ENCODE data around the gene RGL1. TPM values are rescaled to one million over a fixed set of nuclear protein-coding genes. Genes with fewer than 3 reads are reported as not detected.
"Not testable (repeated sequence)": the region's sequence is repeated elsewhere in the genome, so short reads cannot be mapped to it uniquely, and the experiment has no call there.

Gene RGL1
- total RNA-seq, 1 donor from 2014 or later, result 23.1 TPM

DNA sequence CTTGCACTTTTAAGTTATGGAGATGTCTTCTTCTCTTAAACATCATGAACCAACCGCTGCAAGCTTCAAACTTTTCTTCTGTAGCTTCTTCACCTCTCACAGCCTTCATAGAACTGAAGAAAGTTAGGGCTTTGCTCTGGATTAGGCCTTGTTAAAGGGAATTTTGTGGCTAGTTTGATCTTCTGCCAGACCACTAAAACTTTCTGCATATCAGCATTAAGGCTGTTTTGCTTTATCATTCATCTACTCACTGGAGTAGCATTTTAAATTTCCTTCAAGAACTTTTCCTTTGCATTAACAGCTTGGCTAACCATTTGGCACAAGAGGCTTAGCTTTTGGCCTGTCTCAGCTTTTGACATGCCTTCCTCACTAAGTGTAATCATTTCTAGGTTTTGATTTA, 43.0 kb upstream of the RGL1 start:
- no peaks in the 10 kb centered on the region for H3K4me1 ChIP-seq
- no peaks in the 10 kb centered on the region for H3K27me3 ChIP-seq
- no peak overlapping the region for H3K27ac ChIP-seq
- intact Hi-C loops (cut with DNase I), result no loop called here
- H3K9me3 ChIP-seq, result peaks cover 0 to 7% of the 10 kb centered on the region in 2 donors
- no peak overlapping the region for H3K4me3 ChIP-seq
- DNase-seq (ENCODE audit: low spot score in 2 of 2), result no peak
- TF ChIP-seq, protein P1, sequence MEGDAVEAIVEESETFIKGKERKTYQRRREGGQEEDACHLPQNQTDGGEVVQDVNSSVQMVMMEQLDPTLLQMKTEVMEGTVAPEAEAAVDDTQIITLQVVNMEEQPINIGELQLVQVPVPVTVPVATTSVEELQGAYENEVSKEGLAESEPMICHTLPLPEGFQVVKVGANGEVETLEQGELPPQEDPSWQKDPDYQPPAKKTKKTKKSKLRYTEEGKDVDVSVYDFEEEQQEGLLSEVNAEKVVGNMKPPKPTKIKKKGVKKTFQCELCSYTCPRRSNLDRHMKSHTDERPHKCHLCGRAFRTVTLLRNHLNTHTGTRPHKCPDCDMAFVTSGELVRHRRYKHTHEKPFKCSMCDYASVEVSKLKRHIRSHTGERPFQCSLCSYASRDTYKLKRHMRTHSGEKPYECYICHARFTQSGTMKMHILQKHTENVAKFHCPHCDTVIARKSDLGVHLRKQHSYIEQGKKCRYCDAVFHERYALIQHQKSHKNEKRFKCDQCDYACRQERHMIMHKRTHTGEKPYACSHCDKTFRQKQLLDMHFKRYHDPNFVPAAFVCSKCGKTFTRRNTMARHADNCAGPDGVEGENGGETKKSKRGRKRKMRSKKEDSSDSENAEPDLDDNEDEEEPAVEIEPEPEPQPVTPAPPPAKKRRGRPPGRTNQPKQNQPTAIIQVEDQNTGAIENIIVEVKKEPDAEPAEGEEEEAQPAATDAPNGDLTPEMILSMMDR (IDR thresholded peaks at IDR 0.05), result no peak
- no peaks in the 10 kb centered on the region for H3K36me3 ChIP-seq

DNA sequence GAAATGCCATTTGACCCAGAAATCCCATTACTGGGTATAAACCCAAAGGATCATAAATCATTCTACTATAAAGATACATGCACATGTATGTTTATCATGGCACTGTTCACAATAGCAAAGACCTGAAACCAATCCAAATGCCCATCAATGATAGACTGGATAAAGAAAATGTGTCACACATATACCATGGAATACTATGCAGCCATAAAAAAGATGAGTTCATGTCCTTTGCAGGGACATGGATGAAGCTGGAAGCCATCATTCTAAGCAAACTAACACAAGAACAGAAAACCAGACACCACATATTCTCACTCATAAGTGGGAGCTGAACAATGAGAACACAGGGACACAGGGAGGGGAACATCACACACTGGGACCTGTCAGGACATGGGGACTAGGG, 42.1 kb upstream of the RGL1 start:
- DNase-seq (ENCODE audit: low spot score in 2 of 2); H3K9me3 ChIP-seq; intact Hi-C loops (cut with DNase I); H3K4me3 ChIP-seq; H3K36me3 ChIP-seq; H3K27ac ChIP-seq; H3K27me3 ChIP-seq; H3K4me1 ChIP-seq: not testable (repeated sequence)

DNA sequence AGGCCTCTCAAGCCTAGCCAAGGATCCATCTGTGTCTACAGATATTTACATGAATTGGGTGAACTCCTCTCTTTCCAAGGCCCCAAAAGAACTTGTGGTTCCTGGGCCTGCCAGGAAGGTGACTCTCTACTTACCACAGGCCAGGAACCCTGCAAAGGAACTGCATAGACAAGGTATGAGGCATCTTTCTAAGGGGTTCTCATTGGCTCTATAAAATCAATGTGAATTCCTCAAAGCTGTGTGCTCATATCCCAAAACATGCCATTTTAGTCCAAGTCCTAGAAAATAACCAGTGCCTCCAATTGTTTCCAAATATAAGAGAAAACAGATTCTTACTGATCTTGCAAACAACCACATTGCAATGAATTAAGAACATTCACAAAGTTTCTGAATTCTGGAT, 39.9 kb upstream of the RGL1 start:
- intact Hi-C loops (cut with DNase I), result no loop called here
- H3K9me3 ChIP-seq, result peaks cover 0 to 7% of the 10 kb centered on the region in 2 donors
- DNase-seq (ENCODE audit: low spot score in 2 of 2), result no peak
- TF ChIP-seq, protein P1 (IDR thresholded peaks at IDR 0.05), result no peak
- H3K4me1 ChIP-seq, result no peaks in the 10 kb centered on the region
- no peak overlapping the region for H3K4me3 ChIP-seq
- no peaks in the 10 kb centered on the region for H3K27me3 ChIP-seq
- no peak overlapping the region for H3K27ac ChIP-seq
- no peaks in the 10 kb centered on the region for H3K36me3 ChIP-seq

DNA sequence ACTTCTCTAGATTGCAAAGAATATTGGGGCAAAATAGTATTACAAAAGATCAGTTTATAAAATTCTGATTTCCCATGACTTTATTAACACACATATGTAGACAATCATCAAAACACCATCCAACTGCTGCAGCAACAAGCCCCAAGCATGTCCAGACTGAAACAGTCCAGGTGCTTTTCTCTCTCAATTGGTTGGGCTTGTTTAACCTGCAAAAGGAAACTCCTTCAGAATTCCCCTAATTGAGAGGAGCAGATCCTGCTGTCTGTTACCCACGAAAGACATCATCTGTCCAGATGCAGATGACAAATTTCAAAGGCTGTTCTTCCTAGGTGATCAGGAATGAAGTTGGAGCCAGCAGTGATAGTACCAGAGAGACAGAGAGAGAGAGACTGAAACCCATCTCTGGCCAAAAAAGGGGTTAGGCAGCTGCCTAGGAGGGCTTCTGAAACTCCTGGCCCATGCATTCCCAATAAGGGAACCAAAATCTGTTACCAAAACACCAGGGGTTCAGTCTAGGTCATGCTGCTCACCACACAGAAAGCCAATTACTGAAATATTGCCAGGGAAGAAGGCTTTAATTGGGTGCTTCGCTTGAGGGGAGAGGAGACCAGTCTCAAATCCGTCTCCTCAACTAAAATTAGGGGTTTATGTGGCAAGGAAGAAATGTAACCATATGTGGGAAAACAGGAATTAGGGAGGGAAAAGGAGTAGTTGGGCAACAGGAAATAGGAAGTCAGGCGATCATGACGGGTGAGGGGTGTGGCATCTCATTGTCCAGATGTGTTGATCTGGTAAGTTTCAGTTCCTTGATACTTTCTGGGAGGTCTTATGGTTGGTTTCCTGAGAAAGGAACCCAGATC, 34.7 kb upstream of the RGL1 start:
- DNase-seq (ENCODE audit: low spot score in 2 of 2), result no peak
- no peak overlapping the region for H3K27ac ChIP-seq
- no peaks in the 10 kb centered on the region for H3K36me3 ChIP-seq
- H3K4me3 ChIP-seq, result no peak overlapping the region
- H3K27me3 ChIP-seq, result no peaks in the 10 kb centered on the region
- H3K4me1 ChIP-seq, result no peaks in the 10 kb centered on the region
- TF ChIP-seq, protein P1 (IDR thresholded peaks at IDR 0.05), result no peak
- H3K9me3 ChIP-seq, result no peaks in the 10 kb centered on the region
- intact Hi-C loops (cut with DNase I), result no loop called here

DNA sequence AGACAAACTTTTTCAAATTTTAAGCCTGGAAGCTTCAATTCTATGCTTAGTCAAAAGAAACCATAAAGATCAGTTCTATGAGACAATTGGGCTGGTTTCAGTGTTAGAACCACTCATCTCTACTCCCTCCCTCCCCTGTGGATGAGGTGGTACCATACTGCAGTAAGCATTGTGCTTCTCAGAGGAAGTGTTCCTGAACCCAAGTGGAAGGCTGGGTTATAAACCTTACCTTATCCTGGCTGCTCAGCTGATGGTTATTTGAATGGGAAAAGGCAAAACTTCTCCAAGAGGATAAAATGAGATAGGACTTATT, 34.1 kb upstream of the RGL1 start:
- TF ChIP-seq, protein P1 (IDR thresholded peaks at IDR 0.05), result no peak
- no peaks in the 10 kb centered on the region for H3K4me1 ChIP-seq
- no peaks in the 10 kb centered on the region for H3K9me3 ChIP-seq
- intact Hi-C loops (cut with DNase I), result no loop called here
- DNase-seq (ENCODE audit: low spot score in 2 of 2), result no peak
- no peaks in the 10 kb centered on the region for H3K36me3 ChIP-seq
- no peaks in the 10 kb centered on the region for H3K27me3 ChIP-seq
- no peak overlapping the region for H3K27ac ChIP-seq
- no peak overlapping the region for H3K4me3 ChIP-seq

DNA sequence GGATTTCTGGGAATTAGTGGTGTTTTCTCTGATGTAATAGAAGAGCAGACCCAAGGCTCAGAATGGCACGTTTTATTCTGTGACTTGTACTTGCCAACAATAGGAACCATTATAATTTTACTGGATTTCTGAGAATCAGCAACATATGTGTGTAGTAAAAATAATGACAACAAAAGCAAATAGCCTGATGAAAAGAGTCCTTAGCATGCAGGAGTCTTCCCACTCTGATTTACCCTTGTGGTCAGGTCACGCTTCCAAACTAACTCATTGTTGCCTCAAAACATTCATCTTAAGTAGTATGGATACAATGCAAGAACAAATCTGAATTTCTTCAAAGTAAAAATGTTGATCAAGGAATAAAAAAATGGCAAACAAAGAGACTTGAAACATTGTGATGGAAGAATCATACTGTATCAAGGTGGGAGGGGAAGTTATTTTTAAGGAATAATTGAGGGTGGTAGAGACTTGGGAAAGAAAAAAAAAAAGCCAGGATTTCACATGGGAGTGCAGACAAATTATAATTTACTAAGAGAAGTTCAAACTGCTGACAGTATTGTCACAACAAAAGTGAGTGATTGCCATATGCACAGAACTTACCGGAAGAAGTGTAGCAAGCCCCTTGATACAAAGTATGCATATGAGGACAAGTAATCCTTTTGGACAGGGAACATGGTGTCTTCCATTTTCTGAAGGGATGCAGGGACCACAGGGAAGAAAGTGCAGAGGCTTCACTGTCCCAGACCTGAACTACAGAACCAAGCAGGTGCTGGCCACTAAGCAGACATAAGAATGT, 31.2 kb upstream of the RGL1 start:
- intact Hi-C loops (cut with DNase I), result no loop called here
- no peak overlapping the region for H3K4me3 ChIP-seq
- H3K4me1 ChIP-seq, result no peaks in the 10 kb centered on the region
- no peak for DNase-seq (ENCODE audit: low spot score in 2 of 2)
- no peaks in the 10 kb centered on the region for H3K9me3 ChIP-seq
- TF ChIP-seq, protein P1 (IDR thresholded peaks at IDR 0.05), result no peak
- H3K27me3 ChIP-seq, result no peaks in the 10 kb centered on the region
- H3K27ac ChIP-seq, result no peak overlapping the region
- H3K36me3 ChIP-seq, result no peaks in the 10 kb centered on the region

All from ascending aorta (tissue), 2 donors.